ENCODE data around the gene PIGO.

- no peak for TF ChIP-seq CTCF (IDR thresholded peaks at IDR 0.05 in 2 of 3, conservative IDR thresholded peaks at IDR 0.05 in 1 of 3; ENCODE audit: insufficient read depth in 2 of 3, low read depth in 1 of 3, low read length in 3 of 3)
- no peak for TF ChIP-seq MTA3 (IDR thresholded peaks at IDR 0.05; ENCODE audit: borderline replicate concordance)
- no peak for TF ChIP-seq ZBTB1 (CRISPR knock-in tag; IDR thresholded peaks at IDR 0.05; ENCODE audit: borderline replicate concordance, low read depth)
- TF ChIP-seq ZFP30 (CRISPR knock-in tag; IDR thresholded peaks at IDR 0.05; ENCODE audit: borderline replicate concordance) = no peak
- TF ChIP-seq TCF7L2 (IDR thresholded peaks at IDR 0.05; ENCODE audit: low read depth, low read length) = no peak
- TF ChIP-seq TBP (optimal IDR thresholded peaks at IDR 0.05; ENCODE audit: low read depth, low read length) = no peak
- no peak for TF ChIP-seq PHF8 (IDR thresholded peaks at IDR 0.05; ENCODE audit: borderline replicate concordance, low read length)
These were observed 21.0 kb downstream of the PIGO start for GRCh38 chr9:35075358-35075757.

All from K562 (cell line).